ENCODE measurements around the gene GAB2.

DNA sequence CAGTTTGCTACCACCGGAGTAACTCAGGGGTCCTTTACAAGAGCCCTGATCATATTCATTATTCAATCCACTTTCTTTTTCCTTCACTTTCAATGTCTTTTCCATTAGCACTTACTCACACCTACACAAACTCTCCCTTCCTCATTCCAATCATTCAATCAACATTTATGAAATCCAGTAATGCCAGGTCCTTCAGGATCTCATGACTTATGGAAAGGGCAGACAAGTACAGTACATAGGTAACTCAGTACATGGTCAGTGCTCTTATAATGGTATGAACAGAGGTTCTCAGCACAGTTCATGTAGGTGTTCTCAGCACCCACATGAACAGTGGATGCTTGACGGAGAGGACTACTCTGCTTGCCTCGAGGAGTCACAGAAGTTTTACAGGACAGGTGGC is 122.3 kb downstream of the GAB2 start:
- TF ChIP-seq CTCF (IDR thresholded peaks at IDR 0.05) (no peak), POLR2A (IDR thresholded peaks at IDR 0.05) (no peak), EP300 (IDR thresholded peaks at IDR 0.05) (no peak)
